ENCODE data around the gene MGME1.

MGME1 gene

GRCh38 chr20:17936761-17937732, 31.8 kb upstream of the MGME1 start:
- Histone ChIP-seq H3K4me3 (ENCODE audit: low read length, poor library complexity, severe bottlenecking) (no peak overlapping the region), H3K36me3 (ENCODE audit: insufficient read depth, low read length) (peaks cover 18% of the 10 kb centered on the region; the same call in 1 of the 2 replicates), H3K9me3 (ENCODE audit: insufficient read depth, low read depth, low read length) (no peaks in the 10 kb centered on the region), H3K9me2 (replicated peaks; ENCODE audit: low read depth, low read length) (no peaks in the 10 kb centered on the region), H3K9ac (ENCODE audit: low read depth, low read length, poor library complexity, severe bottlenecking) (no peak overlapping the region), H3K4me2 (ENCODE audit: low read depth, low read length, poor library complexity, severe bottlenecking) (no peak overlapping the region), H2AFZ (ENCODE audit: low read length) (no peak overlapping the region), H3F3A (ENCODE audit: low read depth) (peaks cover 4% of the 10 kb centered on the region; the same call in 1 of the 2 replicates), H3K4me1 (ENCODE audit: insufficient read depth, low read length, poor library complexity, severe bottlenecking) (peaks cover 21% of the 10 kb centered on the region), H4K20me1 (ENCODE audit: insufficient read depth, low read length, poor library complexity, severe bottlenecking) (peaks cover 5% of the 10 kb centered on the region), H3K27me3 (ENCODE audit: insufficient read depth, low read length, poor library complexity, severe bottlenecking) (no peaks in the 10 kb centered on the region), H3K79me2 (ENCODE audit: insufficient read depth, low read length) (no peaks in the 10 kb centered on the region)
- TF ChIP-seq CTCF (conservative IDR thresholded peaks at IDR 0.05; ENCODE audit: low read length) (no peak), EZH2phosphoT487 (IDR thresholded peaks at IDR 0.05; ENCODE audit: borderline replicate concordance) (no peak)

GRCh38 chr20:17938871-17939619, 29.8 kb upstream of the MGME1 start:
- Histone ChIP-seq H3K4me3 (ENCODE audit: low read length, poor library complexity, severe bottlenecking) (no peak overlapping the region), H3K36me3 (ENCODE audit: insufficient read depth, low read length) (peaks cover 37% of the 10 kb centered on the region; the same call in 1 of the 2 replicates), H4K20me1 (ENCODE audit: insufficient read depth, low read length, poor library complexity, severe bottlenecking) (peaks cover 12% of the 10 kb centered on the region), H3K9me3 (ENCODE audit: insufficient read depth, low read depth, low read length) (no peaks in the 10 kb centered on the region), H3K4me2 (ENCODE audit: low read depth, low read length, poor library complexity, severe bottlenecking) (peak overlapping the region; percentile 40), H2AFZ (ENCODE audit: low read length) (no peak overlapping the region), H3F3A (ENCODE audit: low read depth) (peaks cover 9% of the 10 kb centered on the region; the same call in 1 of the 2 replicates), H3K9me2 (replicated peaks; ENCODE audit: low read depth, low read length) (no peaks in the 10 kb centered on the region), H3K79me2 (ENCODE audit: insufficient read depth, low read length) (no peaks in the 10 kb centered on the region), H3K9ac (ENCODE audit: low read depth, low read length, poor library complexity, severe bottlenecking) (no peak overlapping the region), H3K27me3 (ENCODE audit: insufficient read depth, low read length, poor library complexity, severe bottlenecking) (no peaks in the 10 kb centered on the region), H3K4me1 (ENCODE audit: insufficient read depth, low read length, poor library complexity, severe bottlenecking) (peaks cover 21% of the 10 kb centered on the region)
- peak; percentile 91 for TF ChIP-seq CTCF (conservative IDR thresholded peaks at IDR 0.05; ENCODE audit: low read length)
- TF ChIP-seq EZH2phosphoT487 (IDR thresholded peaks at IDR 0.05; ENCODE audit: borderline replicate concordance), result no peak

DNA sequence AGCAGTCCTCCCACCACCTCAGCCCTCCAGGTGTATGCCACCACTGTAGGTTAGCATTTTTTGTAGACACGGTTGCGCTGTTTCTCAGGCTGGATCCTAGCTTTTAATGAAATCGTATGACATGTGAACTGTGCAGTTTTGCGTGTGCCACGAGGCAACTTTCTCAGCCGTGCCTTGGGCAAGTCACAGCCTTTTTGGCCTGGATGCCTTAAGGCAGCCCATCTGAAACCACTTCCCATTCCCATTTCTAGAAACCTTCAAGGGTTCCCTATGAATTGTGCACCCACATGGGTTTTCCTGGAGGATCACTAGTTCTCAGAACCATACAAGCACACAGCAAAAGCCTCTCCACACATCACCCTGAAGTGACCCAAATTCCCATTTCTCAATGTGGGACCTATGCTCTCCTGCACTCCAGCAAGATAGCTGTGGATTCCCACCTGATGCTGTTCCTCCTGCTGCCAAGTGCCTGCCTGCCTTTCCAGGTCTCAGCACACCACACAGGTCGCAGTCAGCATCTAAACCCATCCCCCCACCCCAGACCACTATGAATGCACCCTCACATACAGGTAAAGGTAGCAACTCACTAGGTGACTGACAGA, 29.1 kb upstream of the MGME1 start:
- Histone ChIP-seq H4K20me1 (ENCODE audit: insufficient read depth, low read length, poor library complexity, severe bottlenecking) (peaks cover 13% of the 10 kb centered on the region), H3K9ac (ENCODE audit: low read depth, low read length, poor library complexity, severe bottlenecking) (no peak overlapping the region), H2AFZ (ENCODE audit: low read length) (no peak overlapping the region), H3K4me1 (ENCODE audit: insufficient read depth, low read length, poor library complexity, severe bottlenecking) (peaks cover 17% of the 10 kb centered on the region), H3F3A (ENCODE audit: low read depth) (peaks cover 9% of the 10 kb centered on the region; the same call in 1 of the 2 replicates), H3K27me3 (ENCODE audit: insufficient read depth, low read length, poor library complexity, severe bottlenecking) (no peaks in the 10 kb centered on the region), H3K4me2 (ENCODE audit: low read depth, low read length, poor library complexity, severe bottlenecking) (peak overlapping the region; percentile 40), H3K79me2 (ENCODE audit: insufficient read depth, low read length) (no peaks in the 10 kb centered on the region), H3K9me3 (ENCODE audit: insufficient read depth, low read depth, low read length) (no peaks in the 10 kb centered on the region), H3K9me2 (replicated peaks; ENCODE audit: low read depth, low read length) (no peaks in the 10 kb centered on the region), H3K4me3 (ENCODE audit: low read length, poor library complexity, severe bottlenecking) (no peak overlapping the region), H3K36me3 (ENCODE audit: insufficient read depth, low read length) (peaks cover 43% of the 10 kb centered on the region; the same call in 1 of the 2 replicates)
- no peak for TF ChIP-seq EZH2phosphoT487 (IDR thresholded peaks at IDR 0.05; ENCODE audit: borderline replicate concordance)
- no peak for TF ChIP-seq CTCF (conservative IDR thresholded peaks at IDR 0.05; ENCODE audit: low read length)

All from Loucy (cell line).